Urinary bladder (tissue), 4 donors: Measurements from ENCODE around the gene ZBTB14. TPM values are rescaled to one million over a fixed set of nuclear protein-coding genes. Genes with fewer than 3 reads are reported as not detected.

Experiments
- DNase-seq: peaks from one replicate; pipeline ENCODE4 v3.0.0-alpha.2; 2015; ENCODE audit errors: extremely low spot score
- H3K27ac ChIP-seq: one replicate; pipeline ENCODE4 v1.5.1; 2013; ENCODE audit warnings: low read depth, mild to moderate bottlenecking, moderate library complexity
- H3K36me3 ChIP-seq: one replicate; pipeline ENCODE4 v1.6.1; 2013; ENCODE audit warnings: mild to moderate bottlenecking, moderate library complexity; ENCODE audit not compliant: insufficient read depth
- H3K4me1 ChIP-seq: one replicate; pipeline ENCODE4 v1.6.1; 2013; ENCODE audit warnings: mild to moderate bottlenecking, moderate library complexity; ENCODE audit not compliant: insufficient read depth
- H3K4me3 ChIP-seq: one replicate; pipeline ENCODE4 v1.5.1; 2013; ENCODE audit warnings: low read depth, low read length
- WGBS: extraction: QIAGEN DNeasy Blood & Tissue Kit; methylation state at CpG from one replicate; pipeline ENCODE4 v1.1.7; 2013; 5-methylcytosine and 5-hydroxymethylcytosine counted together
- polyA plus RNA-seq: library from polyadenylated mRNA; stranded (reverse); fragments of 200-250 nt; gene quantifications from one replicate; pipeline ENCODE4 v1.2.3, GENCODE V29; 2013
- total RNA-seq: library from RNA; depleted of rRNA; stranded (reverse); fragments of >200 nt; gene quantifications from one replicate; pipeline ENCODE4 v1.2.3, GENCODE V29; 2014
- donor health status: healthy with polysubstance abuse.
- donor health status: healthy.

ZBTB14 gene
- 16.0 TPM for total RNA-seq
- 9.7 TPM for polyA plus RNA-seq

DNA sequence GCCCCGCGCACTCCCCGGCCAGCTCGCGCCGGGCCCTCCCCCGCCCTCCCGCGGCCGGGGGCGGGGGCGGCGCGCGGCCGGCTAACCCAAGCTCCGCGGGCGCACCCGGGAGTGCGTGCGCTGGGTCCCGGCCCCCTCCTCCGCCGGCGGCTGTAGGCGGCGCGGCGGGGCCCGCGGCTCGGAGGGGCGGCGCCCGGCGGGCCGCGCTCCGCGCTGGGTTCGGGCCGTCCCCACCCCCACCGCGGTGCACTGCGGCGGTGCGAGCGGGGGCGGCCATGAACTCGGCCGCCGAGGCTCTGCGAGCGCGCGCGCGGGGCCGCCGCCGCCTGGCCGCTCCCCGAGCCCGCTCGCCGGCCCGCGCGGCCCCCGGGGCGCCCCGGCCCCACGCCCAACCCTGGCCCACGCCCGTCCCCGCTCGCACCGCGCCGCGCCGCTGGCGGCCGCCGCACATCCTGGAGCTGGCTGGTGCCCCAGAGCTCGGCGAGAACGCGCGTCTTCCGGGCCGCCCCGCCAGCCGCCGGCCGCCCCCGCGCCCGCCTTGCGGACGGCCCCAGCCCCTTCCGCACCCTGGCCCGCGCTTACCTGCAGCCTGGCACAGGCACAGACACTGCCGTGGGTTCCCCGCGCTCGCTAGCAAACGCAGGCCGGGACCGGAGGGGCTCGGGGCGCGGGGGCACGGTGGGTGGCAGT is at the start of gene ZBTB14:
ZBTB14 (minus strand) TSS at position 496 of the 690 bp plus-strand sequence. CDS start 2,480 bp downstream, outside the sequence.
- under 1% methylated on average over 116 of the region's 116 CpGs for WGBS
- Histone ChIP-seq H3K4me3 (peak within 1 kb of the TSS; percentile 97), H3K27ac (peak within 1 kb of the TSS; percentile 96), H3K4me1 (no peaks in the 10 kb centered on the region), H3K36me3 (no peaks in the 10 kb centered on the region)
- peak; percentile 10 for DNase-seq

DNA sequence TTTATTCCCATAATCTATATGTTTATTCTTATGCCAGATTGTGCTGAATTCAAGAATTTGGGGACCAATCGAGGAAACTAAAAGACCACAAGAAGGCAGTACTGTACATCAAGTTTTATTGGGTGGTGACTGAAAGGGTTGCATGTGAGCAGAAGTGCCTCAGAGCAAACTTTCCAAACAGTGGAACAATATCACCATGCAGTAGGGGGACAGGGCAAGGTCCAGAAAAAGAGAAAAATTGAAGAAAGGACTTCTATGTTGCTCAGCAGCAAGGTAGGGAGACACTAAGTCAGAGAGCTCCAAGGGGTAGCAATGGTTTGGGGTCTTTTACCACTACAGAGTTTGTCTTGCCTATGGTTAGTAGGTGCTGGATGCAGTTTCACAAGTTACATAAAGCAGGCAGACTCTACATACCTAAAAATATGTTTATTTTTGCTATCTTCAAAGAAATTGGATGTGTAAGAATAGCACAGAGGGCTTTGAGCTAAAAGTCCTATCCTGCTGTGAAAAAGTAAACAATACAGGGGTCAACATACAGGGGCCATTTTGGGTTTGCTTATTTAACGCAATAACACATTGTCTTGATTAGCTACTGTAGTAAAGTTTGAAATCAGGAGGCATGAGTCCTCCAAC is 43.8 kb upstream of the ZBTB14 start:
- Histone ChIP-seq H3K36me3 (no peaks in the 10 kb centered on the region), H3K4me1 (no peaks in the 10 kb centered on the region), H3K4me3 (no peak overlapping the region), H3K27ac (no peak overlapping the region)
- DNase-seq, result no peak
- WGBS, result 70% methylated on average over 2 of the region's 2 CpGs

DNA sequence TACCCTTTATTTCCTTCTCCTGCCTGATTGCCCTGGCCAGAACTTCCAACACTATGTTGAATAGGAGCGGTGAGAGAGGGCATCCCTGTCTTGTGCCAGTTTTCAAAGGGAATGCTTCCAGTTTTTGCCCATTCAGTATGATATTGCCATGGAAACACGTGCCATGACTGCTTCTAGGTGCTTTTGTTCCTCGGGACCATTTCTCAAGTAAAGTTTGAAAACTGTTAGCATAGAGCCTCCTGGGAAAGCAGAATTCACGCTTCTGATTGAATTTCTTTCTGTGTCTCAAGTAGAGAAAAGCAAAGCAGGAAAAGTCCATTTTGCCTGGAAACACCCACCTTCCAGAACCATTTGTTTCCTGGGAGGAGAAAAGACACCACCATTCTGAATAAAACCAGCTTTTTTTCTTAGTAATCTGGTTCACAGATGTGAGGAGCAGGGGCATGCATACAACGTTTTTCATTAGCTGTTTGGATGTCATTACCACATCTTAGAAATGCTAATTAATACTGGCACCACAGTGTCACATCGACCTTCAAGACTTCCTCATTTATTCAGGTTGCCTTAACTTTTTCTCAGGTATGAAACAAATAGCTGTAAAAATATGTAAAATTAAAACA is 39.0 kb upstream of the ZBTB14 start:
- Histone ChIP-seq H3K4me1 (no peaks in the 10 kb centered on the region), H3K36me3 (no peaks in the 10 kb centered on the region), H3K27ac (no peak overlapping the region), H3K4me3 (no peak overlapping the region)
- 34% methylated on average over 6 of the region's 6 CpGs for WGBS
- no peak for DNase-seq

DNA sequence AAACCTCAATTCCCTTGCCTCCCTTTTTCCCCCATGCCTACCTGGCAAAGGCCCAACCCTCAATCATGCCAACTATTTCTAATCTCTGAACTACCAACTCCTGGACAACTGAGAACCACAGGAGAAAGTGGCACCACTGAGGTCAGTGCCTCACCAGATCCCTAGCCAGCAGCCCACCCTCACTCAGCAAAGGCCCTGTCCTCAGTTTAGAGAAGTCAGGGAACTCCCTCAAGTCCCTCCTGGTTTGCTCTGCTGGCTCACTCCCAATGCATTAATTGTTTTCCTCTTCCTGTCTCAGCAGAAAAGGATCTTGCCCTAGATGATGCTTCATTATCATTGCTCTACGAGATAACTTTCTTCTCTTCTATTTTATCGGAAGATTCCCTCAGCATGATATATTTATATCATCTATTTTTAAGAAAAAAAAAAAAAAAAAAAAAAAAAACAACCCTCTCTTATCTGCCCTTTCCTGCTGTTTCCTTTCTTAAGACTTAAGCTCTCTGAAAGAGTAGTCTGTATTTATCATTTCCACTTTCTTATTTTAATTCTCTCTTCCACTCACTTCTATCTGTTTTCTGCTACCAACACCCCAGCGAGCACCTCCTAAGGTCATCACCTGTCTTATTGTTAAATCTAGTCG is 22.7 kb upstream of the ZBTB14 start:
- DNase-seq, result no peak
- no peak overlapping the region for H3K4me3 ChIP-seq
- 58% methylated on average over 4 of the region's 4 CpGs for WGBS
- H3K36me3 ChIP-seq, result no peaks in the 10 kb centered on the region
- no peaks in the 10 kb centered on the region for H3K4me1 ChIP-seq
- no peak overlapping the region for H3K27ac ChIP-seq

- no peak for DNase-seq
- Histone ChIP-seq H3K4me1 (no peaks in the 10 kb centered on the region), H3K27ac (no peak overlapping the region), H3K4me3 (no peak overlapping the region), H3K36me3 (no peaks in the 10 kb centered on the region)
Measured at GRCh38 chr18:5317186-5317585, 21.7 kb upstream of the ZBTB14 start.

DNA sequence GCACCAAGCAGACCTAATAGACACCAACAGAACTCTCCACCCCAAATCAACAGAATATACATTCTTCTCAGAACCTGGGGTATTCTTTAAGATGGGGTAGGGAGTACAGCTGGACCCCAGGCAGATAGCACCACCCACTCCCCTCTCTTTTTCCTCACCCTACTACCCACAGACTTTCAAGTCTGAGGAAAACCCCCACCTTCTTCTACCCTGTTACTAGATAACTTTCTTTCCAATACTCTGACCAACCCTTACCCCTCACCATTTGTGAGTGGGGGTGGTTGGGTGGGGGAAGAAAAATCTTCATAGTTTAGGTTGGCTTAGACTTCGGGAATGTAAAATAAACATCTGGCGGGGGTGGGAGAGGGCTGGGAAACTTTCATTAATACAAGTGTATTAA is 20.3 kb upstream of the ZBTB14 start:
- Histone ChIP-seq H3K4me3 (no peak overlapping the region), H3K4me1 (no peaks in the 10 kb centered on the region), H3K36me3 (no peaks in the 10 kb centered on the region), H3K27ac (no peak overlapping the region)
- WGBS, result 41% methylated on average over 2 of the region's 2 CpGs
- DNase-seq, result no peak

DNA sequence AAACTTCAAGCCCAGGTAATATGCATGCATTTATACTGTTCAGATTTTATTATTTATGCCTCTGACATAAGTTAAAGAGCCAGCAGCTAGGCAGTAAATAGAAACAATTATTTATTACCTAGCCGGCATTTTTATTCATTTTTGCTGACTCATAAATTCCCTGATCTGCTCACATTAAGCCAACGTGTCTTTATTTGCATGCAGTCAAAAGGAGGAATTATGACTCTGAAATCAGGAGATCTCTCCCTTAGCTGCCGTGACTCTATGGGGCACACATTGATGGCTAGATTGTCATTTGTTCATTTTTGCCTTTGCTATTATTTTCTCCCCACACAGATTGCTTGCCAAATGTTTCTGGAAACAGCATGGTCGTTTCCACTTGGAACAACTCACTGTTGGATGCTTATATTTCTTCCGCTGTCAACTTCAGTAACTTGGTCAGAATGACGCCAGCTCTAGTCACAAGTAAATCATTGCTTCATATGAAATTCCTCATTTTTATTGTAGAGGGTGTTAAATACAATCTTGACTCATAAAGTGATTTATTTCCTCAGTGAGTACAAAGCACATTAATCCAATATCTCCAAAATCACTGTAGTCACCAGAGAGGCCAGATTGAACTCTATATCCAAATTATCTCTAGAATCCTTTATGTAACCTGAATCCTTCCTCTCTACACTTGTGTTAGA is 15.9 kb upstream of the ZBTB14 start:
- WGBS, result 41% methylated on average over 6 of the region's 6 CpGs
- no peak overlapping the region for H3K4me3 ChIP-seq
- H3K36me3 ChIP-seq, result no peaks in the 10 kb centered on the region
- DNase-seq, result no peak
- H3K4me1 ChIP-seq, result no peaks in the 10 kb centered on the region
- no peak overlapping the region for H3K27ac ChIP-seq

- WGBS, result 64% methylated on average over 5 of the region's 5 CpGs
- H3K4me3 ChIP-seq, result no peak overlapping the region
Measured at GRCh38 chr18:5309888-5310470, 14.5 kb upstream of the ZBTB14 start.

GRCh38 chr18:5305835-5306234 is 10.3 kb upstream of the ZBTB14 start:
- WGBS, result 81% methylated on average over 2 of the region's 2 CpGs
- no peak overlapping the region for H3K4me3 ChIP-seq
- DNase-seq, result no peak
- no peaks in the 10 kb centered on the region for H3K4me1 ChIP-seq
- H3K27ac ChIP-seq, result no peak overlapping the region
- no peaks in the 10 kb centered on the region for H3K36me3 ChIP-seq

More at GRCh38 chr18:5309888-5310470, 14.5 kb upstream of the ZBTB14 start:
- no peak overlapping the region for H3K27ac ChIP-seq
- no peak for DNase-seq
- no peaks in the 10 kb centered on the region for H3K36me3 ChIP-seq
- H3K4me1 ChIP-seq, result no peaks in the 10 kb centered on the region

- WGBS, result 68% methylated on average over 1 of the region's 1 CpG
- H3K4me1 ChIP-seq, result no peaks in the 10 kb centered on the region
- no peak overlapping the region for H3K27ac ChIP-seq
- no peaks in the 10 kb centered on the region for H3K36me3 ChIP-seq
- H3K4me3 ChIP-seq, result no peak overlapping the region
- no peak for DNase-seq
Measured at GRCh38 chr18:5304232-5304631, 8.7 kb upstream of the ZBTB14 start.

- Histone ChIP-seq H3K27ac (no peak overlapping the region), H3K4me1 (no peaks in the 10 kb centered on the region), H3K36me3 (no peaks in the 10 kb centered on the region), H3K4me3 (no peak overlapping the region)
- 49% methylated on average over 1 of the region's 1 CpG for WGBS
- no peak for DNase-seq
Measured at GRCh38 chr18:5303636-5304035, 8.1 kb upstream of the ZBTB14 start.

- 71% methylated on average over 4 of the region's 4 CpGs for WGBS
- no peak for DNase-seq
- H3K36me3 ChIP-seq, result no peaks in the 10 kb centered on the region
- no peaks in the 10 kb centered on the region for H3K4me1 ChIP-seq
- no peak overlapping the region for H3K27ac ChIP-seq
- H3K4me3 ChIP-seq, result no peak overlapping the region
Measured at GRCh38 chr18:5302606-5303005, 7.1 kb upstream of the ZBTB14 start.

GRCh38 chr18:5300476-5301010 is 5.0 kb upstream of the ZBTB14 start:
- H3K36me3 ChIP-seq, result no peaks in the 10 kb centered on the region
- no peak overlapping the region for H3K4me3 ChIP-seq
- no peak overlapping the region for H3K27ac ChIP-seq
- whole genome bisulfite sequencing, result 46% methylated on average over 4 of the region's 4 CpGs
- H3K4me1 ChIP-seq, result no peaks in the 10 kb centered on the region
- no peak for DNase-seq
